HTERT RPE-1 (cell line): ENCODE results near the gene CBX7.

Experiments used
- in situ Hi-C: fragments of 300-500 bp; cut with MboI; formaldehyde crosslinking; loops from 4 replicates; pipeline ENCODE4 v1.14.3; 2020; ENCODE audit warnings: low sequenced_read_pairs

CBX7 gene

GRCh38 chr22:39152511-39153219 is at the start of gene CBX7:
Gene CBX7 (minus strand): TSS chr22:39152680. CDS start chr22:39152444, 236 bp downstream.
- in situ Hi-C loops = no loop called here

GRCh38 chr22:39197578-39197977 is 45.1 kb upstream of the CBX7 start:
- in situ Hi-C loops = loop anchor here (25.0 kb wide), 1 partner anchor 115 kb away; the partner anchor contains the start of gene RPL3

- in situ Hi-C loops = loop anchor here (25.0 kb wide), 1 partner anchor 118 kb away; the partner anchor contains the start of gene RPL3
These were observed 41.6 kb upstream of the CBX7 start for GRCh38 chr22:39194098-39194497.

- in situ Hi-C loops = loop anchor here (25.0 kb wide), 1 partner anchor 123 kb away; the partner anchor contains the start of gene RPL3
These were observed 36.3 kb upstream of the CBX7 start for GRCh38 chr22:39188809-39189208.

GRCh38 chr22:39185601-39186012 is 33.1 kb upstream of the CBX7 start:
- in situ Hi-C loops = loop anchor here (25.0 kb wide), 1 partner anchor 127 kb away; the partner anchor contains the start of gene RPL3

GRCh38 chr22:39184586-39185577 is 32.4 kb upstream of the CBX7 start:
- in situ Hi-C loops = loop anchor here (25.0 kb wide), 1 partner anchor 127 kb away; the partner anchor contains the start of gene RPL3

- in situ Hi-C loops = loop anchor here (25.0 kb wide), 1 partner anchor 128 kb away; the partner anchor contains the start of gene RPL3
These were observed 31.6 kb upstream of the CBX7 start for GRCh38 chr22:39183991-39184585.

- in situ Hi-C loops = loop anchor here (25.0 kb wide), 1 partner anchor 130 kb away; the partner anchor contains the start of gene RPL3
These were observed 30.1 kb upstream of the CBX7 start for GRCh38 chr22:39182478-39183030.

- in situ Hi-C loops = loop anchor here (25.0 kb wide), 1 partner anchor 131 kb away; the partner anchor contains the start of gene RPL3
These were observed 29.3 kb upstream of the CBX7 start for GRCh38 chr22:39181778-39182177.

GRCh38 chr22:39181356-39181755 is 28.9 kb upstream of the CBX7 start:
- in situ Hi-C loops = loop anchor here (25.0 kb wide), 1 partner anchor 131 kb away; the partner anchor contains the start of gene RPL3

- in situ Hi-C loops = loop anchor here (25.0 kb wide), 1 partner anchor 132 kb away; the partner anchor contains the start of gene RPL3
These were observed 27.4 kb upstream of the CBX7 start for GRCh38 chr22:39179841-39180335.

- in situ Hi-C loops = loop anchor here (25.0 kb wide), 1 partner anchor 133 kb away; the partner anchor contains the start of gene RPL3
These were observed 26.9 kb upstream of the CBX7 start for GRCh38 chr22:39179401-39179827.

- in situ Hi-C loops = loop anchor here (25.0 kb wide), 1 partner anchor 134 kb away; the partner anchor contains the start of gene RPL3
These were observed 26.0 kb upstream of the CBX7 start for GRCh38 chr22:39178206-39179111.

- in situ Hi-C loops = loop anchor here (25.0 kb wide), 1 partner anchor 135 kb away; the partner anchor contains the start of gene RPL3
These were observed 25.3 kb upstream of the CBX7 start for GRCh38 chr22:39177791-39178190.

- in situ Hi-C loops = loop anchor here (25.0 kb wide), 1 partner anchor 135 kb away; the partner anchor contains the start of gene RPL3
These were observed 24.9 kb upstream of the CBX7 start for GRCh38 chr22:39177456-39177775.

- in situ Hi-C loops = loop anchor here (25.0 kb wide), 1 partner anchor 135 kb away; the partner anchor contains the start of gene RPL3
These were observed 24.4 kb upstream of the CBX7 start for GRCh38 chr22:39176714-39177455.

GRCh38 chr22:39176143-39176713 is 23.7 kb upstream of the CBX7 start:
- in situ Hi-C loops = loop anchor here (25.0 kb wide), 1 partner anchor 136 kb away; the partner anchor contains the start of gene RPL3
